ENCODE measurements around the gene ARG1. TPM values are rescaled to one million over a fixed set of nuclear protein-coding genes. Genes with fewer than 3 reads are reported as not detected.

The ARG1 gene
- polyA plus RNA-seq, 3 donors = 0.43 to 0.65 (median 0.44) TPM

DNA sequence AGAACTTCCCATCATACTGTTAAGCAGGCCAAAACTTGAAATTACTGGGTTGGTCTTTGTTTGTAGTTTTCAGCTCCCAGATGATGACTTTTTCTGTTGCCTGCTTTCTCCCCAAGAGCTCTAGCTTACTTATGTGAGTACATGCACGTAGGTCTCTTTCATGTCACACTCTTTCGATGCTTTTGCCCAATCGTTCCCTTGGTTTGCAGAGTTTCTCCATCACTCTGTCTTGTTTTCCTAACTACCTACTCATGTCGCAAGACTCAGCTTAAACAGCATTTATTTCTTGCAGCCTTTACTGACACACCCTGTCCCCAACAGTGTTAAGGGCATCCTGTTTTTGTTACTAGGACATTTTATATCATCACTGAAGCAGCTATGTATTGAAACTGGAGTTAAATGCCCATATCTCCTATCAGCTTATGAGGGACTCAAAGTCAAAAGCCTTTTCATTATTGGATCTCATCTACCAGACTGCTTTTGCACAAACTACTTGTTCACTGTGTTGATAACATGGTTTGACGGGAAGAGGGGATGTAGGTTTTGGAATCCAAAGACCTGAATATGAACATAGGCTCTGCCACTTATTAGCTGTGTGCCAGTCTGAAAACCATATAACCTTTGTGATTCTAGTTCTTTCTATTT, 2.9 kb downstream of the ARG1 start:
- no peak for DNase-seq (ENCODE audit: low read depth in 3 of 3, low spot score in 2 of 3)

DNA sequence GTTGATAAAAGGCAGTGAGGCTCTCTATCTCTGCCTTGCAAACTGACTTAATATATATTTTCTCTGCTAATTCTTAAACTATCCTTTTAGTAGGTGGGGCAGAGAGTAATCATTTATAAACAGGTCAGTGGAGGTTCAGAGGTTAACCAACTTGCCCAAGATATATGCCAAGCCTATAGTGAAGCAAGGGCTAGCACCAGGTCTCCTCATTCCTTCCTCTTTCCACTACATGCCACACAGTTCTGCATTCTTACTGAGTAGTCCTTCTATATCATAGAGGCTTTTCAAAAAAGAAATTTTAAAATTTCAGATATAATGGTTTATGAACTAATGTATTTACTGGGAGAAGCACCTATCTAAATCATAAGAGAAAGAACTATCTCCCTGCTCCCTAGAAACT, 8.5 kb downstream of the ARG1 start:
- no peak for DNase-seq (ENCODE audit: low read depth in 3 of 3, low spot score in 2 of 3)

DNA sequence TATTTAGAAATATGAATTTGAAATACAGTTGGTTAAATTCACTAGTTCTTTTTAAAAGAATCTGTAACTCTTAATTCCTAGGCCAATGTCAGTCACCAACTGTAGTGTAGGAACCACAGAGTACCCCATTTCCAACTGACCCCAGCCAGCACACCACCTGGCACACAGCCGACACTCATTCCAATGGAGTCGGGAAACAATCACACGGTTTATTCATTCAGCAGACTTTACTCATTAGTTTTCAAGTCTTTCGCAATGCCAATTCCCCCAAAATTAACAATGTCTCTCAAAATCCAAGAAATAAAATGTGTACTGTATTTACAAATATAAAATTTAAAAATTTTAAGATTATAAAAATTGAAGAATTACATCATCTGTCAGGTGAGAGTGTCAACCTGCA, 13.5 kb downstream of the ARG1 start:
- DNase-seq (ENCODE audit: low read depth in 3 of 3, low spot score in 2 of 3) = no peak

DNA sequence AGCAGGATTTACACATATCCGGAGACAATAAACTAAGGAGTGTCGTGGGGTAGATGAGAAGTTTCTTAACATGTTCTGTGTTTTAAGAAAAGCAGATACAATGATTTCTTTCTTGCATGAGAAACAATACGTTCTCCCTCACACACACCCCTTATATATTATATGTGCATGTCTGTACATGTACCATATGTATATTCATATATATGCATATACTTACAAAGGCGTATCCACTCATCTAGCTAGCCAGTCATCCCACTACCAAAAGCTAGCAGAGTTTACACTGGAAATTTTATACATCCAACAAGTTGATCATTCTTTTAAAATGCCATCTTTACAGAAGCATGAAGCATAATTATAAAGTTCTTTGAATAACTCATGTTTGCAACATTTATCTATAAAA, 14.9 kb downstream of the ARG1 start:
- no peak for DNase-seq (ENCODE audit: low read depth in 3 of 3, low spot score in 2 of 3)

DNA sequence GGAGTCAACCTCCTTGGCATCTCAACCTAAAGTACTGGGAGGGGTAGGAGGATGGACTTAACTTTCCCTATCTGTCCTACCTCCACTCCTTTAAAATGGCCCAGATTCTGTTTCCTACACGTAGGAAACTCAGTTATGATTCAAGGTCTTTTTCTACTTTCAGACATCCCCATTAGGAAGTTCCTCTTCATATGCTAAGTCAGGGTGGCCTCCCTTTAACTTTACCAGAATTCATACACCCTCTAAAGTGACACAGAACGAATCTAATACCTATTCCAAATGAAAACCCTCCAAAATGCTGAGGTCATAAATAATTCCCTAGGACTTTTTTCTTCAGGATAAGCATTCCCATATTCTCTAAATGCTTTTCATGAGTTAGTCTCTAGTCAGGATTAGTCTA, 15.6 kb downstream of the ARG1 start:
- DNase-seq (ENCODE audit: low read depth in 3 of 3, low spot score in 2 of 3) = no peak

DNA sequence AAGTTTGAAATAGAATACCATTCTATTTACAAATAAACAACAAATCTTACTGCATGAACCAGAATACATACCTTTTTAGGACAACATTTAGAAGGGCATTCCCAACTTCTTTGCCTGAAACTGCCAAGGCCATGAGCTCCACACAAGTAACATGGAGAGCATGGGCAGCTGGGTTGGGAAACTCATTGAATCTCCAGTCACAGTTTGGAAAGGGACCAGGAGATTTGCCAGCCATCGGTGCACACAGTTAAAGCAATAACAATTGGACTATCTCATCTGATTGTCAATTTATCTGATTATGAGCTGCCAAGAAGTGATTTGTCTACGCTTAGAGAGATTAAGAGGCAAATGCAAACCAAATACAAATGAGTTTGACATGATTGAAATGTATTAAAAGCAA, 19.9 kb downstream of the ARG1 start:
- no peak for DNase-seq (ENCODE audit: low read depth in 3 of 3, low spot score in 2 of 3)

DNA sequence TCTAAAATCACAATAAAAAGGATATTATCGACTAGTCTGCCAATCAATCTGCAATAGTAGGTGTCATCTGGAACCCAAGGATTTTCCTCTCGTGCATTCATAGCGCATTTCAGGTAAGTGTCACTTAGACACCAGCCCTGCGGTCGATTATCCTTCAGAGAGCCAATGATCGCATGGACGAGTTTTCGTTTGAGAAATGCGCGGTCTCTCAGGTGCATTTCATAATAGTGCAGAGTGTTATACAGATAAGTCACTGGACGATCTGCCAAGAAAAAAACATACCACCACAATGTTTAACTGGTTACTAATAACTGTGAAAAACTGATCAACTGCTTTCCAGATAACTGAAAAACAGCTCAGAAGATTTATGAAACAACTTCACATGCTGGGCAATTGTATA, 21.0 kb downstream of the ARG1 start:
- DNase-seq (ENCODE audit: low read depth in 3 of 3, low spot score in 2 of 3) = no peak

DNA sequence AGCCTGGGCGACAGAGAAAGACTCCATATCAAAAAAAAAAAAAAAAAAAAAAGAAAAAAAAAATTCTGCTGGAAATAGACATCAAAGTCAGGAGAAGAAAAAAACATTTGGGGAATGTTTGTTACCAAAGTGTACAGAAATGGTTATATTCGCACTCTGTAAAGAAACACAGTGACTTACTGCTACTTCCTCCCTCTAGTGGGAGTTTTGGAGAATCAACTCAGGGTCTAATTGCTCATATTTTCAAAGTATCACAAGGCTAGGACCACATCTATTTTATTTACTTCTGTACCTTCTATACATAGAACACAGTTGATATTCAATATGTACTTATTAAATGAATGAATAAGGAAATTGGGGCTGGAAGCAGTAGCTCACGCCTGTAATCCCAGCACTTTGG, 24.4 kb downstream of the ARG1 start:
- DNase-seq (ENCODE audit: low read depth in 3 of 3, low spot score in 2 of 3) = no peak

DNA sequence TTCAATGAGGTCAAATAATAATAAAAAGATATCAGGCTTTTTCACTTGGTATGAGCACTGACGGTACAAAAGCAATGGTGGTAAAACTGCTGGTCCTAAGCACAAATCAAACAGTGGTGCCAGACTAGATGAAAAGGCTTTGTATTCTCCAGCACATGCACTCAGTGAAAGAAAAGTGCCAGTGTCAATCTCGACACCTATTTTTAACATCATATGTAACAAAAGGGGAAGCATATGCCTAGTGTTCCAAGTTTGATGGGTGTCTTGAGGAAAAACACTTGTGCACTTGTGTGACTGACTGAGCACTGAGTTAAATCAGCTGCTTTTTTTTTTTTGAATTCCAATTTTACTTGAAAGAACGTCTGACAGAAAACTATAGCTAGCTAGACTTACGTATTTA, 27.7 kb downstream of the ARG1 start:
- DNase-seq (ENCODE audit: low read depth in 3 of 3, low spot score in 2 of 3) = no peak

DNA sequence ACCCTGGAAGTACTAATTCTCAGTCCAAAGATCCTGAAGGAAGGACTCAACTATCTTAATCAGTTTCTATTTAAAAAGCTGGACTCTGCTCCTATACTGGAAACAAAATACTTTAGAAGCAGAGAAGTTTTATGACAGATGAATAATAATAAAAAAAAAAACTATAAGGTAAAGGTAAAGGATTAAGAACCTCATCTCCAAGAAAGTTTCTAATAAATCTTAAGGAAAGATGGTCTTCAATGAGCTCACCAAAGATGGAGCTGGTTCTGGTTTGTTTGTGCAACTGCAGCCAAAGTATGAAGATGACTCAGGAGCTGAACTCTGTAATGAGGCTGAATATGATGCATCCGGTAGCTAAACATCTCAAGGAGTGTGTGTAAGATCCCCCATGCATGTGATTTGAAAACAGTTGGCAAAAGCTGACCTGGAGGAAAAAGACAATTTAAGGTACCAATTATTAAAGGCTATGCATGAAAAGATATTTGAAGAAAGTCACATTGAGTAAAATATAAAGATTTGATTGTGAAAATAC, 29.8 kb downstream of the ARG1 start:
- DNase-seq (ENCODE audit: low read depth in 3 of 3, low spot score in 2 of 3) = no peak

DNA sequence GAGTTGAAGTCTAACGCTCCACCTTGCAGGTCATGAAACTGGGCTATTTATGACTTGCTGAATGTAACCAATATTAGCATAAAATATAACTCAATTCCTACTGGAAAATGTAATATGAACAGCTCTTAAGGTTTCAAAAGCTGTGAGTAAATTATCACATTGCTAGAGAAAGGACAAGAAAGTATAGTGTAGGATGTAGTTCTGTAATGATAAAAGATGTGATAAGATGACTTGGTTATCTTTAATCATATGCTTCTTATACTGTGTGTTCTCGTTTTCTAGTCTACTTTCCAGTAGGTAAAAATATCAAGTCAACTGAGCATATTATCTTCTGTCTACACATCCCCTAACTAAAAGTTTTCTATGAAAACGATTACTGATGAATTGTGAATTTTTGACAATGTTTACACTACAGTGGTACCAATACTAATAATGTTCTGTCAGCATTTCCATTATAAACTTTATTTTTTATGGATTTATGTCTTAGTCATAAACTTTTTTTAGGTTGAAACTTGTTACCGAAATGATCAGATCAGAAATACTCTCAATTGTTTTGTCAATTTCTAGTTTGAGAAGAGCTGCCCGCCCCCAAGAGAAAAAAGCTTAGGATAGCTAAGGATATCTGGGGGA, 40.4 kb downstream of the ARG1 start:
- DNase-seq (ENCODE audit: low read depth in 3 of 3, low spot score in 2 of 3) = no peak

DNA sequence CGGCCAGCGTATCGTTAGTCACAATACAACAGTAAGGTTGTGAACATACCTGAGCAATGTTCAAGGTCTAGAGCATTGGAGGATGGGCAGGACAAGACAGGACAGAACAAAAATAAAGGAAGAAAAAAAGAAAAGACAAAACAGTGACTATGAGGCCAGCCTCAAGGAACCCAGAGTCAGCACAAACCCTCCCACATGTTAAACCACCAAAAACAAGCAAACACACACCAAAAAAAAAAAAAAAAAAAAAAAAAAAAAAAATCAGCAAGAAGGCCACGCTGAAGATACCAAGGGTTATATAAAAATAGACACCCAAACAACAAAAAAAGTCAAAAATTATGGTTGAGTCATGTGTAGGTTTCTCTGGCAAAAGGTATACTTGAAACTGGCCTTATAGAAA, 42.2 kb downstream of the ARG1 start:
- DNase-seq (ENCODE audit: low read depth in 3 of 3, low spot score in 2 of 3) = no peak

DNA sequence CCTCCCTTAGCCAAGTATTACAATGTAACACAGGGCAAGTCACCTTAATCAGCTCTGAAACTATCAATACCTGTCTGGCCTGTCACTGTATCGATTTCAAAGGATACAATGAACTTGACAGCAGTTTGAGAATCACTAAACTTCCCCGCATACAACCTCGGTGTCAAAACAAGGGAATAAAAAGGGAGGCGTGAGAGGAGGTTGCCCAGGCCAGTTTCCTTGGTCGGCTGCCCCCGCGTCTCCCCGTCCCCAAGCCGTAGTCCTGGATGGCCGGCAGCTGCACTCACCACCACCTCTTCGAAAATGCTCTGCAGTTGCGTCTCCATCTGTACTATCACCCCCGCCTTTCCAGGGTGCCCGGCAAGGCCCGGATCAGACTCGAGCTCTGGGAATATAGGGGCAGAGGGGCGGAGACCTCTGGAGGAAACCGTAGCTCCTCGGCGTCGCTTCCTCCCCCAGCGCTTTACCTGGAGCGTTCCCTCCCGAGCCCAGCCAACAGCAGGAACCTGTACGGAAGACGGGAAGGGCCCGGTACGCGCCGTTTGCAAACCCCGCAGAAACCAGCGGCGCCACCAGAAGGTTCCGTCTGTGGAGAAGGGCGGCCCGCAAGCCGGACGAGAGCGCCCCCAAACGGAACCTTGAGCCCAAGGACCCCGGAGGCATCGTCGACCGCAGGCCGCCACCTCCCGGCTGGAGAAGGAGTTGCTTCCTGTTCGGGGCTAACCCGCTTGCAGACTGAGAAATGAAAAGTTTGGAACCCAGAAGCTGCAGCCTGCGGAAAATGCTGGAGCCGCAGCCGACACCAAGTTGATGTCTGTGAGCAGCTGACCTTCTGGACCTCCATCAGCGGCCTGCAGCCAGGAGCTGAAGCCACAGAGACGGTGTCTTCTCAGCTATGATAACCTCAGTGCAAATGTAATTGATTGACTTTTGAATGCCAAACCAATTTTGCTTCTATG, 55.0 kb downstream of the ARG1 start, which contains the start of gene MED23:
TSS of gene MED23 (minus strand) at position 519 of the 959 bp plus-strand sequence. CDS start at position 326, 193 bp downstream.
- peak; percentile 89 to 92 (median 90) for DNase-seq (ENCODE audit: low read depth in 3 of 3, low spot score in 2 of 3)

DNA sequence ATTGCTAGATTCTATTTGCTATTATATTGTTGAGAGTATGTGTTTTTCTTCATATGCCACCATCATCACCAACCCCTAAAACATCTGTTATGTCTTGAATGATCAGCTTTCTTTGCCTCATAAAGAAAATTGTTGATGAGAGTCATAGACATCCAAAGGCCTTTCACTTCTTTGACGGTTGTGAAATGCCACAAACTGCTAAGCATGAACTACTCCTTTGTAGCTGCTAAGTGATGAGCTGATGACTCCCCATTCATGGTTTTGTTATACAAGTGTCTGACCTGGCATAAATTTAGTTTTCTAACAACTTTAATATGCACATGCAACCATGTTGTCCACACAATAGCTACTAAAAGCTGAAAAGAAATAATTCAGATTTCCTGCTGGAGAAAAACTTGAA, 55.7 kb downstream of the ARG1 start:
- no peak for DNase-seq (ENCODE audit: low read depth in 3 of 3, low spot score in 2 of 3)

DNA sequence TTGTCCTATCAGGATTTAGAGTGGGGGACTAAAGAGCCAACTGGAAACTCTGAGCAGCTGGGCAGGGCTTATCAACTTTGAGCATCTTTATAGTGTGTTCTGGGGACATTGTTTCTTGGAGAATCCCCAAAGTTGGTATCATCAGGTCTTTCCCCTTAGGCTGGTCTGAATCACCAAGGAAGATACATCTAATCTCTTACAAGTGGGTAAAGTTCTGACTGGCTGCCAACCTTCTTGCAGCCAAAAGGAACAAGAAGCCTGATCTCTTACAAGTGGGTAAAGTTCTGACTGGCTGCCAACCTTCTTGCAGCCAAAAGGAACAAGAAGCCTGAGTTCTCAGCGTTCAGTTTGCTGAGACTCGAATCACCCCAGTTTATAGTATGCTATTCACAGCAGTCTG, 56.6 kb downstream of the ARG1 start:
- no peak for DNase-seq (ENCODE audit: low read depth in 3 of 3, low spot score in 2 of 3)

DNA sequence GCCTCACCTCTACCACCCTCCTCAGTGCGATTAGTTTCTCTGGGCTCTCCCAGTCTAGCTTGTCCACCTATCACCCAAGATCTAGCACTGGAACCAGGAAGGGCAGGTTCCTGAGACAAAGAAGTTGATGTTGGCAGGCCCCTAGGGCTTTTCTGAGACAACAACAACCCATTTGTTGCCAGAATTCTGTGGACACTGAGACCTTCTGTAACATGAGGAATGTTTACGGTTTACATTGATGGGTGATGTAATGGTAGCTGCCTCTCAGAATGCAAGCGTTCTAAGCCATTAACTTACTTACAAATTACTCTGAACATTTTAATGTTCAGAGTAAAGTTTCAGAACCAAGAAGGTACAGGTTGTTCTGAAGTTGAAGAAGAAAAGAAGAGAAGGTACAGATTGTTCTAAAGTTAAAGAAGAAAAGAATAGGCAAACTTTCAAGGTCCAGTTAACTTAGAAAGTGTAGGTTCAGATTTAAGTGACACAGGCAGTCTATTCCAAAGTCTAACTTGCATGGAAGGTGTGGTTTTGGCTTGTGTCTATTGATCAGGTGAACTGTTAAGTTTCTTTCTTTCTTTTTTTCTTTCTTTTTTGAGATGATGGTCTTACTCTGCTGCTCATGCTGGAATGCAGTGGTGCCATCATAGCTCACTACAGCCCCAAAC, 58.7 kb downstream of the ARG1 start:
- no peak for DNase-seq (ENCODE audit: low read depth in 3 of 3, low spot score in 2 of 3)

Other genes starting within 250 kb of the ARG1 start
- 10 to 100 TPM; 50.0 to 52.3 (median 50.7) TPM for gene MED23, start 55.0 kb downstream of the ARG1 start, polyA plus RNA-seq (ENCODE audit: insufficient read length in 3 of 3)
- 10 to 100 TPM in 1 of 3 donors, 1 to 10 TPM in 2; 7.9 to 12.7 (median 8.4) TPM for gene ENPP3, start 64.1 kb downstream of the ARG1 start, polyA plus RNA-seq (ENCODE audit: insufficient read length in 3 of 3)
- gene OR2A4, start 128.2 kb downstream of the ARG1 start, polyA plus RNA-seq (ENCODE audit: insufficient read length in 3 of 3) = not detected
- not detected for gene CTAGE9, start 137.8 kb downstream of the ARG1 start, polyA plus RNA-seq (ENCODE audit: insufficient read length in 3 of 3)
- gene ENPP1, start 234.8 kb downstream of the ARG1 start, polyA plus RNA-seq (ENCODE audit: insufficient read length in 3 of 3) = 10 to 100 TPM; 17.8 to 20.2 (median 18.0) TPM

All from right renal cortex interstitium (tissue), 3 donors.